SK-N-SH (cell line): Measurements from ENCODE around the gene DDX21. TPM values are rescaled to one million over a fixed set of nuclear protein-coding genes. Genes with fewer than 3 reads are reported as not detected.

ENCODE experiments used
- CTCF ChIA-PET: fragments of 300-600, 350-600 bp; formaldehyde crosslinking; extraction: SDS; loops from one replicate; lab custom pipeline; 2021; lab: Yijun Ruan, JAX
- POLR2A ChIA-PET: fragments of 350-600 bp; sonication (Branson Sonifier 250); formaldehyde crosslinking; extraction: SDS; loops from one replicate; lab custom pipeline; 2020; ENCODE audit warnings: antibody characterized with exemption, inconsistent platforms; lab: Yijun Ruan, JAX
- DNase-seq: peaks from one replicate; pipeline ENCODE4 v3.0.0; 2012
- H2AFZ ChIP-seq: fragments of 200-600 bp; sonication (generic); 2 replicates; pipeline ENCODE4 v1.8.1; 2016; ENCODE audit warnings: antibody characterized with exemption, mild to moderate bottlenecking, low read depth
- H3F3A ChIP-seq: fragments of 200-600 bp; sonication (generic); replicated peaks from 2 replicates; pipeline ENCODE3; 2016; ENCODE audit warnings: antibody characterized with exemption, mild to moderate bottlenecking; ENCODE audit not compliant: insufficient read depth
- H3K27ac ChIP-seq, 2 experiments: fragments of 200-500 bp in 1 of 2; fragments of 200-600 bp in 1 of 2; sonication (Bioruptor generic) in 1 of 2; sonication (generic), shearing (Covaris generic) in 1 of 2; 2 replicates each; pipeline versions ENCODE4 v1.5.1 to v1.6.1; 2014 to 2016; ENCODE audit warnings: low read depth in 2 of 2, inconsistent platforms in 1 of 2, low read length in 1 of 2, mild to moderate bottlenecking in 1 of 2, mixed read lengths in 1 of 2
- H3K27me3 ChIP-seq: fragments of 200-600 bp; sonication (generic), shearing (Covaris generic); 2 replicates; pipeline ENCODE4 v1.6.1; 2016; ENCODE audit warnings: mixed run types; ENCODE audit not compliant: insufficient read depth
- H3K36me3 ChIP-seq, 2 experiments: fragments of 200-500 bp in 1 of 2; fragments of 200-600 bp in 1 of 2; sonication (Bioruptor generic) in 1 of 2; sonication (generic) in 1 of 2; replicated peaks in 1 of 2; 2 replicates each; pipeline versions ENCODE3 to v1.5.1; 2014 to 2016; ENCODE audit warnings: low read length in 1 of 2, mild to moderate bottlenecking in 1 of 2; ENCODE audit not compliant: insufficient read depth in 2 of 2, control insufficient read depth in 1 of 2
- H3K4me1 ChIP-seq, 2 experiments: fragments of 200-500 bp in 1 of 2; fragments of 200-600 bp in 1 of 2; sonication (Bioruptor generic) in 1 of 2; sonication (generic), shearing (Covaris generic) in 1 of 2; 2 replicates each; pipeline versions ENCODE4 v1.5.1 to v1.6.1; 2014 to 2016; ENCODE audit warnings: low read depth in 1 of 2, low read length in 1 of 2, mixed run types in 1 of 2; ENCODE audit not compliant: insufficient read depth in 2 of 2, control insufficient read depth in 1 of 2
- H3K4me2 ChIP-seq: fragments of 200-600 bp; sonication (generic), shearing (Covaris generic); 2 replicates; pipeline ENCODE4 v1.6.1; 2017; ENCODE audit warnings: mixed run types
- H3K4me3 ChIP-seq, 2 experiments: fragments of 200-500 bp in 1 of 2; fragments of 200-600 bp in 1 of 2; sonication (Bioruptor generic) in 1 of 2; sonication (generic), shearing (Covaris generic) in 1 of 2; 2 replicates each; pipeline versions ENCODE4 v1.5.1 to v1.8.1; 2014 to 2016; ENCODE audit warnings: low read depth in 2 of 2, inconsistent platforms in 1 of 2, low read length in 1 of 2, mild to moderate bottlenecking in 1 of 2, mixed read lengths in 1 of 2, moderate library complexity in 1 of 2
- H3K79me2 ChIP-seq: fragments of 200-600 bp; sonication (generic); 2 replicates; pipeline ENCODE4 v1.8.1; 2017; ENCODE audit warnings: mild to moderate bottlenecking; ENCODE audit not compliant: insufficient read depth
- H3K9ac ChIP-seq: fragments of 200-600 bp; sonication (generic); 2 replicates; pipeline ENCODE4 v1.6.1; 2017; ENCODE audit warnings: mixed run types
- H3K9me2 ChIP-seq: fragments of 200-600 bp; sonication (generic); 2 replicates; pipeline ENCODE4 v1.6.1; 2017; ENCODE audit warnings: mixed run types
- H3K9me3 ChIP-seq: fragments of 200-600 bp; sonication (generic); 2 replicates; pipeline ENCODE4 v1.6.1; 2017; ENCODE audit warnings: mixed run types, mild to moderate bottlenecking, moderate library complexity
- H4K20me1 ChIP-seq: fragments of 200-600 bp; sonication (generic); 2 replicates; pipeline ENCODE4 v1.6.1; 2017; ENCODE audit warnings: mild to moderate bottlenecking, mixed run types; ENCODE audit not compliant: insufficient read depth
- ELF1 ChIP-seq: IDR thresholded peaks from 2 replicates; pipeline ENCODE4 v1.4.0; 2012
- FOXJ3 ChIP-seq: sonication (generic); formaldehyde crosslinking; IDR thresholded peaks from 2 replicates; pipeline ENCODE4 v1.5.1; 2020; ENCODE audit warnings: mild to moderate bottlenecking, missing genetic modification reagents
- GABPA ChIP-seq: IDR thresholded peaks from 2 replicates; pipeline ENCODE4 v1.4.0; 2012; ENCODE audit warnings: low read depth, mild to moderate bottlenecking
- JUND ChIP-seq: IDR thresholded peaks from 2 replicates; pipeline ENCODE4 v1.4.0; 2012
- MEF2A ChIP-seq: IDR thresholded peaks from 2 replicates; pipeline ENCODE4 v1.4.0; 2012; ENCODE audit warnings: low read depth, borderline replicate concordance
- MXI1 ChIP-seq: IDR thresholded peaks from 2 replicates; pipeline ENCODE4 v1.6.1; 2012; ENCODE audit warnings: mild to moderate bottlenecking, low read depth, low read length, improper control_type of control experiment
- NFIC ChIP-seq: IDR thresholded peaks from 2 replicates; pipeline ENCODE4 v1.4.0; 2012; ENCODE audit warnings: borderline replicate concordance
- NRF1 ChIP-seq: IDR thresholded peaks from 2 replicates; pipeline ENCODE4 v1.6.1; 2012; ENCODE audit warnings: low read depth, mild to moderate bottlenecking, low read length
- POLR2AphosphoS5 ChIP-seq: IDR thresholded peaks from 2 replicates; pipeline ENCODE4 v1.6.1; 2012; ENCODE audit warnings: low read depth, low read length
- RAD21 ChIP-seq: IDR thresholded peaks from 2 replicates; pipeline ENCODE4 v1.6.1; 2012; ENCODE audit warnings: mild to moderate bottlenecking, low read length
- REST ChIP-seq: IDR thresholded peaks from 2 replicates; pipeline ENCODE4 v1.6.1; 2012; ENCODE audit warnings: mild to moderate bottlenecking, low read depth, low read length, moderate library complexity
- RXRA ChIP-seq: IDR thresholded peaks from 2 replicates; pipeline ENCODE4 v1.4.0; 2012; ENCODE audit warnings: low read depth, mild to moderate bottlenecking, borderline replicate concordance
- SIN3A ChIP-seq: IDR thresholded peaks from 2 replicates; pipeline ENCODE4 v1.6.1; 2012; ENCODE audit warnings: low read depth, mild to moderate bottlenecking, low read length, moderate library complexity, borderline replicate concordance
- TAF1 ChIP-seq: IDR thresholded peaks from 2 replicates; pipeline ENCODE4 v1.6.1; 2012; ENCODE audit warnings: low read depth, mild to moderate bottlenecking, low read length, moderate library complexity, borderline replicate concordance
- TEAD4 ChIP-seq: IDR thresholded peaks from 2 replicates; pipeline ENCODE4 v1.4.0; 2012; ENCODE audit warnings: mild to moderate bottlenecking, borderline replicate concordance; ENCODE audit not compliant: insufficient read depth
- YY1 ChIP-seq: IDR thresholded peaks from 2 replicates; pipeline ENCODE4 v1.4.0; 2012; ENCODE audit warnings: low read depth, mild to moderate bottlenecking
- WGBS: methylation state at CpG from one replicate; pipeline ENCODE4 v1.1.6; 2017; ENCODE audit warnings: low lambda C conversion rate; 5-methylcytosine and 5-hydroxymethylcytosine counted together
- polyA plus RNA-seq, 3 experiments: library from polyadenylated mRNA; depleted of rRNA; stranded (reverse); fragments of >200 nt; gene quantifications; 2 replicates each; pipeline ENCODE4 v1.2.3, GENCODE V29; 2012
- TF ChIP-seq, protein P1 (sequence below): fragments of 150-350 bp; IDR thresholded peaks from 2 replicates; pipeline ENCODE4 v1.6.1; 2016; ENCODE audit warnings: mild to moderate bottlenecking, low read depth, low read length
- TF ChIP-seq, protein P2 (sequence below): IDR thresholded peaks from 2 replicates; pipeline ENCODE4 v1.4.0; 2012; ENCODE audit warnings: low read depth
- TF ChIP-seq, protein P3 (sequence below): fragments of 150-350 bp; IDR thresholded peaks from 2 replicates; pipeline ENCODE4 v1.6.1; 2017; ENCODE audit warnings: antibody characterized with exemption, low read length, low read depth, borderline replicate concordance
- TF ChIP-seq, protein P4 (sequence below): IDR thresholded peaks from 2 replicates; pipeline ENCODE4 v1.4.0; 2012; ENCODE audit warnings: low read depth, borderline replicate concordance

DDX21 gene
- polyA plus RNA-seq, 1 of the 3 experiments (the other 2 are of a cell fraction): 40.1 TPM

GRCh38 chr10:68982389-68982788 is 26.4 kb downstream of the DDX21 start (continued):
- TF ChIP-seq, protein P1, sequence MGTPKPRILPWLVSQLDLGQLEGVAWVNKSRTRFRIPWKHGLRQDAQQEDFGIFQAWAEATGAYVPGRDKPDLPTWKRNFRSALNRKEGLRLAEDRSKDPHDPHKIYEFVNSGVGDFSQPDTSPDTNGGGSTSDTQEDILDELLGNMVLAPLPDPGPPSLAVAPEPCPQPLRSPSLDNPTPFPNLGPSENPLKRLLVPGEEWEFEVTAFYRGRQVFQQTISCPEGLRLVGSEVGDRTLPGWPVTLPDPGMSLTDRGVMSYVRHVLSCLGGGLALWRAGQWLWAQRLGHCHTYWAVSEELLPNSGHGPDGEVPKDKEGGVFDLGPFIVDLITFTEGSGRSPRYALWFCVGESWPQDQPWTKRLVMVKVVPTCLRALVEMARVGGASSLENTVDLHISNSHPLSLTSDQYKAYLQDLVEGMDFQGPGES: no peak
- TF ChIP-seq TEAD4: no peak
- TF ChIP-seq, protein P2, sequence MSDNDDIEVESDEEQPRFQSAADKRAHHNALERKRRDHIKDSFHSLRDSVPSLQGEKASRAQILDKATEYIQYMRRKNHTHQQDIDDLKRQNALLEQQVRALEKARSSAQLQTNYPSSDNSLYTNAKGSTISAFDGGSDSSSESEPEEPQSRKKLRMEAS: no peak

DNA sequence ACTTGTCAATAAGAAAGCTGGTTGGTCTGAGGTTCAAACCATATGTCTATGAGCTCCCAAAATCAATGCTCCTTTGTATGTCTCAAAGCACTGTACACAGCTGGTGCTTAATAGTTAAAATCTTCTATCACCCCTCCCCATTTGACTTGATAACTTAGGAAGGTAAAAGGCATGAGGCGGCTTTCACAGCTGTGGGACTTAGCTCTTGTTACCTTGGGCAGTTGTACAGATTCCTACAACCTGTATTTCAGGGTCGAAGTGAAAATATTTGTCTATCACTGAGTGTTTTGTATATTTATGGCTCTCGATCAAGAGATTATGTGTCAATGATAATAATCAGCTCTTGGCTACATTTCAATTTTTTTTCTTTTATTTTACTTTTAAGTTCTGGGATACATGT is 31.6 kb downstream of the DDX21 start:
- ChIA-PET CTCF (interaction anchor here (1.0 to 2.6 kb wide), 2 partner anchors 13 to 107 kb away, joined by 3 to 11 read pairs; no protein-coding TSS in a partner anchor), POLR2A (interaction anchor here (0.9 kb wide), 1 partner anchor 31 kb away, joined by 4 read pairs; the partner anchor contains the start of gene DDX21)
- H3K27ac ChIP-seq: peak overlapping the region in 1 of 2 experiments; percentile 48; a peak in 1 of 4 replicates
- no peaks in the 10 kb centered on the region for H3K27me3 ChIP-seq
- H3K36me3 ChIP-seq: peaks cover 30 to 38% of the 10 kb centered on the region in 2 experiments
- H3K9me2 ChIP-seq: no peaks in the 10 kb centered on the region
- peaks cover 46% of the 10 kb centered on the region for H3F3A ChIP-seq
- no peak overlapping the region for H2AFZ ChIP-seq
- no peaks in the 10 kb centered on the region for H4K20me1 ChIP-seq
- H3K9ac ChIP-seq: no peak overlapping the region
- H3K9me3 ChIP-seq: no peaks in the 10 kb centered on the region
- peaks cover 46% of the 10 kb centered on the region for H3K79me2 ChIP-seq
- 70% methylated on average over 3 of the region's 3 CpGs for WGBS
- H3K4me3 ChIP-seq: no peak overlapping the region
- TF ChIP-seq, protein P3, sequence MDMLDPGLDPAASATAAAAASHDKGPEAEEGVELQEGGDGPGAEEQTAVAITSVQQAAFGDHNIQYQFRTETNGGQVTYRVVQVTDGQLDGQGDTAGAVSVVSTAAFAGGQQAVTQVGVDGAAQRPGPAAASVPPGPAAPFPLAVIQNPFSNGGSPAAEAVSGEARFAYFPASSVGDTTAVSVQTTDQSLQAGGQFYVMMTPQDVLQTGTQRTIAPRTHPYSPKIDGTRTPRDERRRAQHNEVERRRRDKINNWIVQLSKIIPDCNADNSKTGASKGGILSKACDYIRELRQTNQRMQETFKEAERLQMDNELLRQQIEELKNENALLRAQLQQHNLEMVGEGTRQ: no peak
- no peak for TF ChIP-seq SIN3A
- TF ChIP-seq RXRA: no peak
- no peak for TF ChIP-seq JUND
- TF ChIP-seq POLR2AphosphoS5: no peak
- no peak for TF ChIP-seq FOXJ3 (CRISPR knock-in tag)
- no peak for TF ChIP-seq NFIC
- no peak for TF ChIP-seq GABPA
- TF ChIP-seq TAF1: no peak
- TF ChIP-seq YY1: no peak
- no peak for TF ChIP-seq ELF1
- TF ChIP-seq TEAD4: no peak
- TF ChIP-seq REST: no peak
- TF ChIP-seq RAD21: no peak
- TF ChIP-seq, protein P4, sequence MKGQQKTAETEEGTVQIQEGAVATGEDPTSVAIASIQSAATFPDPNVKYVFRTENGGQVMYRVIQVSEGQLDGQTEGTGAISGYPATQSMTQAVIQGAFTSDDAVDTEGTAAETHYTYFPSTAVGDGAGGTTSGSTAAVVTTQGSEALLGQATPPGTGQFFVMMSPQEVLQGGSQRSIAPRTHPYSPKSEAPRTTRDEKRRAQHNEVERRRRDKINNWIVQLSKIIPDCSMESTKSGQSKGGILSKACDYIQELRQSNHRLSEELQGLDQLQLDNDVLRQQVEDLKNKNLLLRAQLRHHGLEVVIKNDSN: no peak
- TF ChIP-seq NRF1: no peak
- no peak for TF ChIP-seq MXI1
- no peak for TF ChIP-seq MEF2A
- H3K4me2 ChIP-seq: no peak overlapping the region
- no peak for DNase-seq
- H3K4me1 ChIP-seq: peaks cover 7 to 13% of the 10 kb centered on the region in 2 experiments; a peak in 3 of 4 replicates
